ENCODE data around the gene CHIT1.

DNA sequence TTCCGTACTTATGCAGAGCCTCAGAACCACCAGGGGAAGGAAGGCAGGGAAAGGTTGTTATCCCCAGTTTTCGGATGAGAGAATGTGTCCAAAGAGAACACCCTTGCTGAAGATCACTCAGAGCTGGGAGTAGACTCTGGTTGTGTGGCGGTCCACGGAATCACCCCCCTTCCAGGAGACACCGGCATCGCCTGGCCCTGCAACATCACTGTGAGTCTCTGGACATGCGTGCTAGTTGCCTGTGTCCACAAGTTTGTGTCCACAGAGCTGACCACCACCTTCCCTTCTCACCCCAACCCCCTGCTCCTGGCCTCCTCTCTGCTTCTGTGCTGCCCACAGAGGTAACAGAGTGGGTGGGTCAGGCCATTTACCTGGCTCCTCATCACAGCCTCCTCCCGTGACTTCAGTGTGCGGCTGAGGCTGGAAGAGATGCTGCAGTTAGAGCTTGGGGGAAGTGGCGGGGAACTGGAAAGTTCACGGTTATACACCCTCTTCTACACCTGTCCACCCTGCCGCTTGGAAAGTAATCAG lies 61.2 kb downstream of the CHIT1 start:
- TF ChIP-seq, protein P1, sequence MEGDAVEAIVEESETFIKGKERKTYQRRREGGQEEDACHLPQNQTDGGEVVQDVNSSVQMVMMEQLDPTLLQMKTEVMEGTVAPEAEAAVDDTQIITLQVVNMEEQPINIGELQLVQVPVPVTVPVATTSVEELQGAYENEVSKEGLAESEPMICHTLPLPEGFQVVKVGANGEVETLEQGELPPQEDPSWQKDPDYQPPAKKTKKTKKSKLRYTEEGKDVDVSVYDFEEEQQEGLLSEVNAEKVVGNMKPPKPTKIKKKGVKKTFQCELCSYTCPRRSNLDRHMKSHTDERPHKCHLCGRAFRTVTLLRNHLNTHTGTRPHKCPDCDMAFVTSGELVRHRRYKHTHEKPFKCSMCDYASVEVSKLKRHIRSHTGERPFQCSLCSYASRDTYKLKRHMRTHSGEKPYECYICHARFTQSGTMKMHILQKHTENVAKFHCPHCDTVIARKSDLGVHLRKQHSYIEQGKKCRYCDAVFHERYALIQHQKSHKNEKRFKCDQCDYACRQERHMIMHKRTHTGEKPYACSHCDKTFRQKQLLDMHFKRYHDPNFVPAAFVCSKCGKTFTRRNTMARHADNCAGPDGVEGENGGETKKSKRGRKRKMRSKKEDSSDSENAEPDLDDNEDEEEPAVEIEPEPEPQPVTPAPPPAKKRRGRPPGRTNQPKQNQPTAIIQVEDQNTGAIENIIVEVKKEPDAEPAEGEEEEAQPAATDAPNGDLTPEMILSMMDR (IDR thresholded peaks at IDR 0.05), result no peak
- no peak for TF ChIP-seq SIN3A (IDR thresholded peaks at IDR 0.05; ENCODE audit: borderline replicate concordance, insufficient read depth, low read depth, low read length)
- no peak for TF ChIP-seq POLR2AphosphoS5 (IDR thresholded peaks at IDR 0.05; ENCODE audit: low read depth, low read length)

Data from Panc1 (cell line).